COLO668 (cell line): ENCODE data around the gene ORM2.

Experiments
- DNase-seq: peaks from one replicate; lab custom pipeline; 2025; ENCODE audit not compliant: unreplicated experiment; lab: John Stamatoyannopoulos, UW

ORM2 gene

GRCh38 chr9:114346146-114346545 is 16.5 kb downstream of the ORM2 start:
- DNase-seq, result no peak

- no peak for DNase-seq
Observed at GRCh38 chr9:114347675-114348074, 18.0 kb downstream of the ORM2 start.

DNA sequence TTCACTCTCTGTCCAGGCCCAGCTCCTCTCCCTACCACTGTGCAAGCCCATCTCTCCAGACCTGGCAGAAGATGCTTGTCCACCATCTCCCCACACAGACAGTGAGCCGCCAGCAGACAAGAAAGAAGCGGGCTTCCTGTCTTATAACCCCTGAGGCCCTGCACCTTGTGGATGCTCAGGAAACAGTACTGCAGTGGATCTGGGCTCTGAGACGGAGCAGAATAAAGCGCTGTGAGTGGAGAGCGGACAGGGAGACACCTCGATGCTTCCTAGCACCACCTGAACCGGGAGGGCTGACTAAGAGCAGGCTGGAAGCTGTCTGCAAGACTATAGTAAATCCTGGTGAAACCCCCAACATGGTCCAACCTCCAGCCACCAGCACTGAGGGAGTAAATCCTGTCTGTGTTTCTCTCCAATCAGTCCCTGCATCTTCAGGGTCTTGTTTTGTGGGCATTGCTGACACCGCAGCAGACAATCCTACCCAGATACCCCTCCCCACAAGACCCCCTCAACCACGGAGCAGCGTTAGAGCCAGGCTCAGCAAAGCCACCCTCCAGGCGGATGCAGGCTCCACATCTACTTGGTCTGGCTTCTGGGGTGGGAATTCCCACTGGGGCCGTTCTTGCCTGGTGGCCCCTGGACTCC is 18.7 kb downstream of the ORM2 start:
- no peak for DNase-seq

- no peak for DNase-seq
Observed at GRCh38 chr9:114348906-114349482, 19.3 kb downstream of the ORM2 start.

GRCh38 chr9:114349713-114350480 is 20.2 kb downstream of the ORM2 start:
- DNase-seq, result no peak

DNA sequence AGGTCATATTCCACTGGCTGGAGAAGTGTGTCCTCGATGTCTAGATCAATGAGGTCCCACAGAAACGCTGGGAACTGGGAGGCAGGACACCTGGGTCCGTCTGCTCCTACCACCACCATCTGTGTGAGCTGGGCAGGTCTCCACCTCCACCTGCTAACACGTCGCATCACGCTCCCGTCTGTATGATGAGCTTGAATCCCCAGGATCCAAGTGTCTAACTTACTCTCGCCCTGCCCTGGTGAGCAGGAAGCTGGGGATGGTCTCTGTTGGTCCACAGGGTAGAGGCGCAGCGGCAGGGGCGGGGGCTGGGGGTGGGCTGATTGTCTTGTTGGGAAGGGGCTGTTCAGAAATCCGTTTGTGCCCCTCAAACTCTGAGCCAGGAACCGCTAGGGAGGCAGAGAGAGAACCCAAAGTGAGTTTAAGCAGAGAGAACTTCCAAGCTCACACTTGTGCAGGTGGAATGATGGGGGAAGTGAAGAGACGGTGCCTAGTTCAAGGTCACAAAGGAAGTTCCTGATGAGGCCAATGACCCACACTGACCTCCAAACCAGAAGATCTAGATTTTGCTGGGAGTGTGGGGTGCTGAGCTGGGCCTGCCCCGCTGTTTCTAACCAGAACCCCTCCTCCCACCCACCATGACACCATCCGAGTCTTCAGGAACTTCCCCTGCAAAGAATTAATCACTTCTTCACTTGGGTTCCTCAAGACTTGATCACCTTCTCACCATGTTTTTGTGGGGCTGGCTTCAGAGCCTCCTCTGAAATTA is 21.1 kb downstream of the ORM2 start:
- DNase-seq, result no peak

DNA sequence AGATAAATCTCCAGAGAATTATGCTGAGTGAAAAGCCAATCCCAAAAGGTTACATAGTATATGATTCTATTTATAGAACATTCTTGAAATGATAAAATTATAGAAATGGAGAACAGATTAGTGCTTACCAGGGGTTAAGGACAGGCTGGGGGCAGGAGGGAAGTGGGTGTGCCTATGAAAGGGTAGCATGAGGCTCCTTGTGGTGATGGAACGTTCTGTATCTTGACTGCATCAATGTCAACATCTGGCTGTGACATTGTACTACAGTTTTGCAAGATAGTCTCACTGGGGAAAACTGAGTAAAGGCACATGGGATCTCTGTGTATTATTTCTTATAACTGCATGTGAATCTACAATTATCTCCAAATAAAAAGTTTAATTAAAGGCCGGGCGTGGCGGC is 22.3 kb downstream of the ORM2 start:
- DNase-seq, result no peak

GRCh38 chr9:114355821-114356220 is 26.2 kb downstream of the ORM2 start:
- no peak for DNase-seq

- no peak for DNase-seq
Observed at GRCh38 chr9:114356792-114357191, 27.1 kb downstream of the ORM2 start.

- no peak for DNase-seq
Observed at GRCh38 chr9:114357360-114357759, 27.7 kb downstream of the ORM2 start.

DNA sequence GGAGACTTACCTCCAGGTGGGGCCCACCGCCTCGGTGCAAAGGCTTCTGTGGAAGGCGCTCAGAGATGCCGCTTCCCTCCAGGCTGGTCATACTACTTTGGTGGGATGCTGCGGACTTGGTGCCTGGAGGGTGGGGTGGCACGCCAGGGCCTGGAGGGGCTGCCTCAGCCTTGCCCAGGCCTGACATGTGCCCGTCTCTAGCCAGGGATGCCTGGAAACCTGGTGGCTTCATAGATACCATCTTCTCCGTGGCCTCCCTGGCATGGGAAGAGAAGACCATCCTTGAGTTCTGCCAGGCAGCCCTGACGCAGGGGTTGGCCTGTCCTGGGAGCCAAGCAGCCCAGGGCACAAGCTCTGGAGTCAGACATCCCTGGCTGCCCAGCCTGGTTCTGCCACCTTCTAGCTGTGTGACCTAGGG is 28.3 kb downstream of the ORM2 start:
- no peak for DNase-seq

DNA sequence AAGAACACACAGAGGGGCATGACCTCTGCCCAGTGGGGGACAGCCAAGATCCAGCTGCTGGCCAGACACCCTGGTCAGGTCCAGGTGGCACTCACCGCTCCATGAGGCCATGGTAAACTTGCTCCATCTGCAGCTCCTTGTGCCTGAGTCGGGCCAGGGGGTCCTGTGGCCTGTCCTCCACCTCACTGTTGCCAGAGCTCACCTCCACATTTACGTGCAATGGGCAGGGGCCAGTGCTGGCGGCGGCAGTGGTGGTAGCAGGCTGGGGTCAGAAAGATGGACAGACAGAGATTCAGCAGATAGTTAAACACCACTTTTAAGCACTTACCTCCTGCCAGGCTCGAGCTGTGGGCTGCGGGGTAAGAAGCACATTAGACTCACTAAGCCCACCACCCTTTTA is 30.1 kb downstream of the ORM2 start:
- no peak for DNase-seq

DNA sequence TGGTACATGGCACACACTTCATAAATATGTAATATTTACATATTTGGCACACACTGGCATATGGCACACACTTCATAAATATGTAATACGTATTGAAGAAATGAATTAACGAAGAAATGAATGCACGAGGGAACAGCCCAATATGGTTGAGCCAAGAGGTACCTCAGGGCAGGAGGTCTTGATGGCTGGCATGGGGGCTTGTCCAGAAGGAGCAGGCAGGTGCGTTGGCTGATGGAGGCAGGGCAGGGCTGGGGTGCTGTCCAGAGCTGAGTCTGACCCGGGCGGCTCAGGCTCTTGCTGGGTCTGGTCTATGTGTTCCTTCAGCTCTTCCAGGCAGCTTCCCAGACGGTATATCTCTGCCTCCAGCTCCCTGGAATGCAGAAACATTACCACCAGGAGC is 31.9 kb downstream of the ORM2 start:
- no peak for DNase-seq

GRCh38 chr9:114362394-114362793 is 32.7 kb downstream of the ORM2 start:
- DNase-seq, result no peak

DNA sequence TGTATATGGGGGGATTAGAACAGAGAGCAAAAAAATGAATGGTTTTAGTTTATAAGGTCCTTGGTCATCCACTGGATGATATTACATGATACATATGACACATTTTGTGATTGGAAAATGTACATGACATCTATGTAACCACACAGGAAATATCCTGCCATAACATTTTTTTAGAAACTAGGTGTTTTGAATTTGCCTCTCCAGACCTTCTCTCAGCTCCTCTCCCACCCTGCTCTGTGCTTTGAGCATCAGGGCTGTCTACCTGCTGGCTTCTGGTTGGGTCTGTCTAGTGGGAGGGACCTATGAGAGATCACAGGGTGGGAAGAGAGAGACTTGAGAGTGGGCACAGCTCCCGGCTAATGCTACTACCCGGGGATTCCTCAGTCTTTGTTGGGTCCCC is 33.8 kb downstream of the ORM2 start:
- no peak for DNase-seq

GRCh38 chr9:114364134-114365041 is 34.7 kb downstream of the ORM2 start:
- no peak for DNase-seq

DNA sequence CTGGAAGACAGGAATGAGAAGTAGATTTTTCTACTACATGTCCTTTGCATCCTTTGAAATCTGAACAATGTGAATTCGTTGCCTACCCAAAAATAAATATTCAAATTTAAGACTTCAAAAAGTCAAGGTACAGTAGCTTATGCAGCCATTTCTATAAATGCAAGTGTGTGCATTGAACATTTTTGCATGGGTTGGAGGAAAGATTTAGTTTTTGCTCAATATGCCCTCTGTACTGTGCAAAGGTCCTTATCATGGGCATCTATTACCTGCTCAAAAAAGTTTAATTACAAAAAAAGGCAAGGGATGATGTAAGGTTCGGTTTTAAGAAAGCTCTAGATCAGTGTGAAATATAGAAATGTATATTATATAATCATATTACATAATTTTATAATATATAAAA is 35.5 kb downstream of the ORM2 start:
- no peak for DNase-seq

GRCh38 chr9:114366334-114367128 is 36.9 kb downstream of the ORM2 start:
- no peak for DNase-seq

- DNase-seq, result no peak
Observed at GRCh38 chr9:114367366-114367765, 37.7 kb downstream of the ORM2 start.
